Activated CD4-positive, alpha-beta memory T cell treated with anti-CD3 and anti-CD28 coated beads for 36 hours (primary cell): ENCODE results near the gene SS18. TPM values are rescaled to one million over a fixed set of nuclear protein-coding genes. Genes with fewer than 3 reads are reported as not detected.

ENCODE experiments used
- CTCF ChIA-PET: fragments of 350-600 bp; sonication (Branson Sonifier 250); formaldehyde crosslinking; loops from one replicate; lab custom pipeline; 2021; ENCODE audit warnings: antibody characterized with exemption, inconsistent platforms; lab: Charles Lee
- POLR2A ChIA-PET: fragments of 350-600 bp; sonication (Branson Sonifier 250); formaldehyde crosslinking; loops from one replicate; lab custom pipeline; 2021; ENCODE audit warnings: antibody characterized with exemption; lab: Charles Lee
- DNase-seq: peaks from one replicate; pipeline ENCODE4 v3.0.0-alpha.2; 2020
- H3K27ac Mint-ChIP-seq: one replicate; pipeline ENCODE4 v1.8.0; 2021; ENCODE audit warnings: mixed read lengths
- H3K27me3 Mint-ChIP-seq: one replicate; pipeline ENCODE4 v1.8.0; 2021; ENCODE audit warnings: mixed read lengths
- H3K36me3 Mint-ChIP-seq: one replicate; pipeline ENCODE4 v1.8.0; 2021; ENCODE audit warnings: mixed read lengths
- H3K4me1 Mint-ChIP-seq: one replicate; pipeline ENCODE4 v1.8.0; 2021; ENCODE audit warnings: low read depth, mixed read lengths
- H3K4me3 Mint-ChIP-seq: one replicate; pipeline ENCODE4 v1.8.0; 2021; ENCODE audit warnings: mild to moderate bottlenecking, mixed read lengths
- H3K9me3 Mint-ChIP-seq: one replicate; pipeline ENCODE4 v1.8.0; 2021; ENCODE audit warnings: mixed read lengths
- intact Hi-C: fragments of 100-400 bp; cut with micrococcal nuclease; formaldehyde crosslinking; loops from one replicate; pipeline ENCODE4 v1.15.1; 2023
- total RNA-seq, 2 experiments: library from RNA; stranded (reverse); gene quantifications; one replicate each; pipeline ENCODE4 v1.2.3, GENCODE V29; 2021

SS18 gene
- total RNA-seq, 2 experiments from 2014 or later: 49.1 to 51.5 TPM

GRCh38 chr18:26059357-26059756 lies 31.1 kb downstream of the SS18 start:
- Mint-ChIP-seq H3K27ac (no peak overlapping the region), H3K9me3 (no peaks in the 10 kb centered on the region), H3K27me3 (no peaks in the 10 kb centered on the region), H3K36me3 (peaks cover 30% of the 10 kb centered on the region), H3K4me3 (no peak overlapping the region), H3K4me1 (peaks cover 22% of the 10 kb centered on the region)
- DNase-seq: no peak
- intact Hi-C loops: no loop called here
- ChIA-PET POLR2A (no interaction called here), CTCF (no interaction called here)

DNA sequence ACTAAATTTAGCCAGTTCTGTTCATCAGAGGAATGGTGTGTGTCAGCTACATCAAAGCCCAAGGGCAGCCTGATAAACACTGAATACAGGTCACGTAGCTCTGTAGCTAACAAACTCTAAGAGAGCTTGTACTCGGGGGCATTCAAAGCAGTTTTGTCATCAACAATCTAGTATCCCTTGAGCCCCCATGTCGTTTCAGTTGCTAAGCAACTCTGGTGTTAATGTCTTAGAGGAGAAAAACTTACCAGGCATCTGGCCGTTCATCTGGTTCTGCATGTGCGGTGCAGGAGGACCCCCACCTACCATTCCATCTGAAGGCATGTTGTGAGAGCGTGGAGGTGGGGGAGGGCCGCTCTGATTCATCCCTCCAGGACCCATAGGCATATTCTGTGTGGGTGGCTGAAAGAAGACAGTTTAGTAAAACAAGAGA lies 33.1 kb downstream of the SS18 start:
- Mint-ChIP-seq H3K36me3 (peaks cover 33% of the 10 kb centered on the region), H3K9me3 (no peaks in the 10 kb centered on the region), H3K4me1 (peaks cover 24% of the 10 kb centered on the region), H3K27me3 (no peaks in the 10 kb centered on the region), H3K27ac (no peak overlapping the region), H3K4me3 (no peak overlapping the region)
- POLR2A ChIA-PET: no interaction called here
- intact Hi-C loops: no loop called here
- DNase-seq: no peak
- CTCF ChIA-PET: no interaction called here

DNA sequence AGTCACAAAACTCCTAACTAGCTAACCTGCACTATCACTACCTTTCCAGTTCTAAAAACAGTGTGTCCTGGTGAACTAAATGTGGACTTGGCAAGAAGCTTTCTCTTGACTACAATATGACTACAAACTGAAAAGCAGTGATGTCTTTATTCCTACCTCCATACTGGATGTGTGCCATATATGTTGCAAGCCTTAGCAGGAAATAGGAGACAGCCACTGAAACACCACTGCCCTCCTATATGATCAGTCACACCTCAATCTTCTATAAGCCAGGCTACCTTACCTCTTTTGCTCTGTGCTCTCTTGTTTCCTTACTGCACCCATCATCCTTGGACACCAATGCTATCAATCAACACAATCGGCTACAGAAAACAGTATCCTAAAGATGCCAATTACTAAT lies 34.1 kb downstream of the SS18 start:
- intact Hi-C loops: no loop called here
- H3K27me3 Mint-ChIP-seq: no peaks in the 10 kb centered on the region
- ChIA-PET POLR2A (no interaction called here), CTCF (no interaction called here)
- peaks cover 32% of the 10 kb centered on the region for H3K36me3 Mint-ChIP-seq
- H3K9me3 Mint-ChIP-seq: no peaks in the 10 kb centered on the region
- DNase-seq: no peak
- H3K4me1 Mint-ChIP-seq: peaks cover 24% of the 10 kb centered on the region
- H3K4me3 Mint-ChIP-seq: no peak overlapping the region
- H3K27ac Mint-ChIP-seq: no peak overlapping the region

GRCh38 chr18:26052505-26052904 lies 37.9 kb downstream of the SS18 start:
- DNase-seq: no peak
- H3K36me3 Mint-ChIP-seq: peaks cover 27% of the 10 kb centered on the region
- ChIA-PET CTCF (no interaction called here), POLR2A (no interaction called here)
- H3K4me3 Mint-ChIP-seq: no peak overlapping the region
- intact Hi-C loops: no loop called here
- H3K27me3 Mint-ChIP-seq: no peaks in the 10 kb centered on the region
- H3K4me1 Mint-ChIP-seq: peaks cover 6% of the 10 kb centered on the region
- H3K27ac Mint-ChIP-seq: no peak overlapping the region
- no peaks in the 10 kb centered on the region for H3K9me3 Mint-ChIP-seq

DNA sequence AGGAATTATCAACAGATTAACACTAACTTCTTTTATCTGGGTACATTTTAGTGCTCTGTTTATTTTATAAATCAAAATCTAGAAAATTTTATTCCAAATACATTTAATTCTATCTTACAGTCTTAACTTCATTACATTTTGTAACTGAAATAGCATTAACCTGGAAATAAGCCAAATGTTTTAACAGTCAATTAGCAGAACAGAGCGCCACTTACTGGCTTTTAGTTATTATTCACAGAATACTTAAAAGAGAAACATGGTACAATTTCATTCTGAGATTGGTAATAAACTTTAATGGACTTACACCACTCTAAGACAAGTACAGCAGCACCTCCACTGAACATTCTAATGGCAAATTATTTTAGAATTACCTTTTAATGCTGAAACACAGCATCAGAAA lies 38.6 kb downstream of the SS18 start:
- H3K9me3 Mint-ChIP-seq: no peaks in the 10 kb centered on the region
- intact Hi-C loops: no loop called here
- H3K4me1 Mint-ChIP-seq: peaks cover 2% of the 10 kb centered on the region
- H3K4me3 Mint-ChIP-seq: no peak overlapping the region
- no peak overlapping the region for H3K27ac Mint-ChIP-seq
- POLR2A ChIA-PET: no interaction called here
- CTCF ChIA-PET: no interaction called here
- no peak for DNase-seq
- peaks cover 25% of the 10 kb centered on the region for H3K36me3 Mint-ChIP-seq
- no peaks in the 10 kb centered on the region for H3K27me3 Mint-ChIP-seq

- CTCF ChIA-PET: no interaction called here
- peaks cover 30% of the 10 kb centered on the region for H3K36me3 Mint-ChIP-seq
- H3K27me3 Mint-ChIP-seq: no peaks in the 10 kb centered on the region
- no peaks in the 10 kb centered on the region for H3K9me3 Mint-ChIP-seq
- no peak for DNase-seq
- no peak overlapping the region for H3K4me3 Mint-ChIP-seq
- no peak overlapping the region for H3K27ac Mint-ChIP-seq
- POLR2A ChIA-PET: no interaction called here
- peaks cover 10% of the 10 kb centered on the region for H3K4me1 Mint-ChIP-seq
- intact Hi-C loops: loop anchor here (10.0 kb wide), 1 partner anchor 508 kb away; no protein-coding TSS in a partner anchor
Observed at GRCh38 chr18:26046419-26047077, 43.9 kb downstream of the SS18 start.

- Mint-ChIP-seq H3K36me3 (peaks cover 29% of the 10 kb centered on the region), H3K27ac (no peak overlapping the region), H3K27me3 (no peaks in the 10 kb centered on the region), H3K4me3 (no peak overlapping the region), H3K9me3 (no peaks in the 10 kb centered on the region), H3K4me1 (peaks cover 18% of the 10 kb centered on the region)
- ChIA-PET POLR2A (no interaction called here), CTCF (no interaction called here)
- DNase-seq: no peak
- intact Hi-C loops: loop anchor here (5.0 to 10.0 kb wide), 2 partner anchors 42 to 510 kb away; no protein-coding TSS in a partner anchor
Observed at GRCh38 chr18:26044807-26045206, 45.6 kb downstream of the SS18 start.

GRCh38 chr18:26040051-26040656 lies 50.3 kb downstream of the SS18 start:
- no peak overlapping the region for H3K4me3 Mint-ChIP-seq
- no peaks in the 10 kb centered on the region for H3K27me3 Mint-ChIP-seq
- H3K9me3 Mint-ChIP-seq: no peaks in the 10 kb centered on the region
- H3K4me1 Mint-ChIP-seq: peaks cover 15% of the 10 kb centered on the region
- DNase-seq: no peak
- peaks cover 29% of the 10 kb centered on the region for H3K36me3 Mint-ChIP-seq
- intact Hi-C loops: loop anchor here (5.0 to 10.0 kb wide), 2 partner anchors 47 to 515 kb away; no protein-coding TSS in a partner anchor
- no peak overlapping the region for H3K27ac Mint-ChIP-seq
- CTCF ChIA-PET: interaction anchor here (0.6 kb wide), 1 partner anchor 32 kb away, joined by 4 read pairs; no protein-coding TSS in a partner anchor
- POLR2A ChIA-PET: no interaction called here

DNA sequence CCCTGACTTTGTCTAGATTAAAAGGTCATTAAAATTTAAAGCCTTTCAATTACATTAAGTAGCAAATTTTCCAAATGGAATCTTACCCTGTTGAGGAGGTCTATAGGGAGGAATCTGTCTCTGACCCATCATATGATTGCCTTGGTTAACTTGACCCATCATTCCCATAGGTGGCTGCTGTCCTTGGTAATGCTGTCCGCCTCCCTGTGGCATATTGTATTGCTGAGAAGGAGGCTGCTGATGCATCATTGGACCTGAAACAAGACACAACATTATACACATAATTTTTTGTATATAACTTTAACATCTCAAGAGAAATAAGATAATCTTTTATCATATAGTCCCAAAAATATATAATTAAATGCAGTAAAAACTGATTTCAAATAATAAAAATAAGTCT lies 51.2 kb downstream of the SS18 start:
- Mint-ChIP-seq H3K4me1 (peaks cover 13% of the 10 kb centered on the region), H3K27me3 (no peaks in the 10 kb centered on the region), H3K4me3 (no peak overlapping the region), H3K36me3 (peaks cover 31% of the 10 kb centered on the region), H3K27ac (no peak overlapping the region), H3K9me3 (no peaks in the 10 kb centered on the region)
- POLR2A ChIA-PET: no interaction called here
- CTCF ChIA-PET: no interaction called here
- DNase-seq: no peak
- intact Hi-C loops: no loop called here

- CTCF ChIA-PET: no interaction called here
- H3K4me1 Mint-ChIP-seq: peaks cover 11% of the 10 kb centered on the region
- H3K27ac Mint-ChIP-seq: no peak overlapping the region
- no peak overlapping the region for H3K4me3 Mint-ChIP-seq
- no peak for DNase-seq
- H3K36me3 Mint-ChIP-seq: peaks cover 41% of the 10 kb centered on the region
- H3K9me3 Mint-ChIP-seq: no peaks in the 10 kb centered on the region
- intact Hi-C loops: no loop called here
- no peaks in the 10 kb centered on the region for H3K27me3 Mint-ChIP-seq
- POLR2A ChIA-PET: no interaction called here
Observed at GRCh38 chr18:26036635-26037034, 53.8 kb downstream of the SS18 start.

- no peak overlapping the region for H3K27ac Mint-ChIP-seq
- intact Hi-C loops: no loop called here
- CTCF ChIA-PET: no interaction called here
- H3K4me1 Mint-ChIP-seq: peaks cover 4% of the 10 kb centered on the region
- peaks cover 50% of the 10 kb centered on the region for H3K36me3 Mint-ChIP-seq
- POLR2A ChIA-PET: no interaction called here
- no peaks in the 10 kb centered on the region for H3K9me3 Mint-ChIP-seq
- no peak overlapping the region for H3K4me3 Mint-ChIP-seq
- H3K27me3 Mint-ChIP-seq: no peaks in the 10 kb centered on the region
- no peak for DNase-seq
Observed at GRCh38 chr18:26034850-26035497, 55.4 kb downstream of the SS18 start.

DNA sequence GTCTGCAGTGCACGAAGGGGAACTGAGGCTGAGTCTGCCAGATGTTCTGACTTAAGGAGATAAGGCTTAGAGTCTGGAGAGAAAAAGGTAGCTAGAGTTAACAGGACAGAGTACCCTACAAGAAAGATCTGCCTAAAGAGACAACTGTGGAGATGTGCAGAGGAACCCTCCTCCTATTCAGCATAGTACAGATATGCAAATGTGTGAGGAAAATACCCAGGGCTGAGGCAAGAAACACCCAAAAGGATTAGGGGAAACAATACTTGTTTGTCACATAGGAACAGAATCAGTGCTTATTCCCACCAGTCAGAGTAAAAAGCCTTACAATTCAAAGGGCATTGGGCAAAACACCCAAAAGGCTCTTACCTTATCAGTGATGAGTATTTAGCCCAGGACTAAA lies 67.8 kb downstream of the SS18 start:
- no peaks in the 10 kb centered on the region for H3K4me1 Mint-ChIP-seq

More for the DNA sequence above, 67.8 kb downstream of the SS18 start:
- intact Hi-C loops: no loop called here
- H3K4me3 Mint-ChIP-seq: no peak overlapping the region
- H3K27ac Mint-ChIP-seq: no peak overlapping the region
- CTCF ChIA-PET: no interaction called here
- DNase-seq: no peak
- POLR2A ChIA-PET: interaction anchor here (0.5 kb wide), 1 partner anchor 19 kb away, joined by 3 read pairs; no protein-coding TSS in a partner anchor
- H3K9me3 Mint-ChIP-seq: no peaks in the 10 kb centered on the region
- H3K27me3 Mint-ChIP-seq: no peaks in the 10 kb centered on the region
- peaks cover 62% of the 10 kb centered on the region for H3K36me3 Mint-ChIP-seq
